Left lung (tissue), 10 donors: Measurements from ENCODE around the gene RSPO4. TPM values are rescaled to one million over a fixed set of nuclear protein-coding genes. Genes with fewer than 3 reads are reported as not detected.

Experiments used
- ATAC-seq: fragments of 200-7000 bp; cut with Tn5 transposase; one replicate; pipeline ENCODE4 v1.9.1; 2020; ENCODE audit warnings: moderate library complexity
- DNase-seq, 4 donors: peaks; one replicate each; pipeline ENCODE4 v3.0.0-alpha.2; 2013 to 2020
- H3K27ac ChIP-seq, 2 donors: fragments of 200-600 bp; sonication (generic) in 1 of 2; one replicate each; pipeline versions ENCODE4 v1.5.0 to v1.8.0; 2020 to 2021
- H3K27me3 ChIP-seq, 2 donors: fragments of 200-600 bp; sonication (generic) in 1 of 2; one replicate each; pipeline versions ENCODE4 v1.5.0 to v1.8.0; 2020 to 2021
- H3K36me3 ChIP-seq, 2 donors: fragments of 200-600 bp; sonication (generic) in 1 of 2; one replicate each; pipeline versions ENCODE4 v1.5.0 to v1.8.0; 2020 to 2021
- H3K4me1 ChIP-seq, 2 donors: fragments of 200-600 bp; one replicate each; pipeline ENCODE4 v1.8.0; 2021
- H3K4me3 ChIP-seq, 2 donors: fragments of 200-600 bp; sonication (generic) in 1 of 2; one replicate each; pipeline versions ENCODE4 v1.5.0 to v1.8.0; 2020 to 2021; ENCODE audit warnings: mild to moderate bottlenecking in 1 of 2
- H3K9me3 ChIP-seq, 2 donors: fragments of 200-600 bp; sonication (generic) in 1 of 2; one replicate each; pipeline versions ENCODE4 v1.5.0 to v1.8.0; 2020 to 2021
- CTCF ChIP-seq, 2 donors: fragments of 200-600 bp; sonication (generic) in 1 of 2; IDR thresholded peaks; one replicate each; pipeline versions ENCODE4 v1.5.0 to v1.8.0; 2021; ENCODE audit warnings: antibody characterized with exemption in 2 of 2
- intact Hi-C, 2 donors: fragments of 100-400 bp; cut with DNase I; formaldehyde crosslinking; loops; one replicate each; pipeline versions ENCODE4 v1.11.2 to v1.14.2; 2022
- polyA plus RNA-seq, 6 donors: library from polyadenylated mRNA; unstranded; fragments of 120-200 nt; gene quantifications; one replicate each; pipeline ENCODE4 v1.2.1, GENCODE V29; 2013; ENCODE audit not compliant: insufficient read length in 6 of 6
- total RNA-seq, 2 donors: library from RNA; stranded (reverse); fragmentation: NEBNext Ultra II Directional; extraction: Animal tissue kit (Norgen Biotek cat#: 25700); gene quantifications; one replicate each; pipeline ENCODE4 v1.2.1, GENCODE V29; 2021
- donor health status: DM: no; HTN: yes; CAD: no.
- donor health status: DM: no; HTN: no; CAD: no.

Gene RSPO4
- total and polyA plus RNA-seq, 8 donors = 2.2 to 6.1 (median 3.4) TPM

DNA sequence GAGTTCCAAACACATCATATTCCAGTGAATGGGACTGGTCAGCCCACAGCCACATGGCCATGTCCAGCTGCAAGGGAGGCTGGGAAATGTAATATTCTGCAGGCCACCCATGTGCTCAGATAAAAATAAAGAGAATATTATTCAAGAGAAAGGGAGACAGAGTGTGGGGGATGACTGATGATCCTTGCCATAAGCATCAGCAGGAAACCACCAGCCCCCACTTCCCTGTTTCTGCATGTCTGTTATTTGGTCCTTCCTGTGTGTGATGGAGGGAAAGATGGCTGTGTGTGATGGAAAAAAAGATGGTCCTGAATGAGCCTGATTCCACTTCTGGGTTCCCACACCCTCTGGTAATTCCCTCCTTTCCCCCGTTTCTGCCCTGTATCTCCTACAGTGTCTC, 13.1 kb upstream of the RSPO4 start:
- no peak for TF ChIP-seq CTCF (IDR thresholded peaks at IDR 0.05)
- Histone ChIP-seq H3K27ac (no peak overlapping the region), H3K36me3 (no peaks in the 10 kb centered on the region), H3K4me3 (no peak overlapping the region), H3K4me1 (no peaks in the 10 kb centered on the region), H3K9me3 (no peaks in the 10 kb centered on the region), H3K27me3 (no peaks in the 10 kb centered on the region)
- ATAC-seq (no peak), DNase-seq (no peak)
- intact Hi-C loops = no loop called here

- no peak overlapping the region for H3K27ac ChIP-seq
- intact Hi-C loops = no loop called here
- no peaks in the 10 kb centered on the region for H3K9me3 ChIP-seq
- DNase-seq = no peak
- H3K4me1 ChIP-seq = no peaks in the 10 kb centered on the region
- no peak for ATAC-seq
- H3K27me3 ChIP-seq = no peaks in the 10 kb centered on the region
- H3K36me3 ChIP-seq = no peaks in the 10 kb centered on the region
- TF ChIP-seq CTCF (IDR thresholded peaks at IDR 0.05) = no peak
- H3K4me3 ChIP-seq = no peak overlapping the region
Observed at GRCh38 chr20:1014471-1014870, 12.4 kb upstream of the RSPO4 start.

DNA sequence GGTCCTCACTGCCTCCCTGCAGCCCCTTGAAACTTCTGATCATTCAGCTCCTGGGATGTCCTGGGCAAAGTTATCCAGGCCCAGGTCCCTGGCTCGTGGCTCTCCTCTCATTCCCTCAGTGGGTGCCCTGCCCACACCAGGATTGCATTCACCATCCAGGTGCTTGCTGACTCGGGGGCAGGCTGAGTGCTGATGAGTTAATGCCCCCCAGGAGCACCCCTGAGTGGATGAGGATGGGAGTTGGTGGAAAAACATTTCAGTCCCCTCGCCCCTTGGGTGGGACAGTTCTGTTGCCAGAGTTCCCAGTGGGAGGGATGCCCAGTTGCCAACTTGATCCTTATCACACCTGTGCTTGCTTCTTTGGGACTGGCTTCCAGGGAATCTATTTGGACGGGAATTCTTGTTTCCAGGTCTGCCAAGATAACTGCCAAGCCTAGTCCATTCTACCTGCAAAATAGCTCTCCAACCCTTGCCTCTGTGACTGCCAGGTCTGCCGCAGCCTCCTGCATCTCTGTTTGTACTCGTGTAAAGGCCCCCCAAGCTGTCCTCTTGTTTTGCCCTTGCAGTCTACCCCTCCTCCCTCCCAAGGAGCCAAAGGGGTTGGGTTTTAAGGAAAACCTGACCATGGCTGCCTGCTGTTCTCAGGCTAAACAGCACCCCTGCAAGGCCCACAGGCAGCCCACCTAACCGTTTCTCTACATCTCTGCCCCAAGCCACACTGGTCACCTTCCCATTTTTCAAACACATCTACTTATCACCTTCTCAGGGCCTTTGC, 11.6 kb upstream of the RSPO4 start:
- TF ChIP-seq CTCF (IDR thresholded peaks at IDR 0.05) = no peak
- intact Hi-C loops = no loop called here
- no peaks in the 10 kb centered on the region for H3K4me1 ChIP-seq
- no peak overlapping the region for H3K27ac ChIP-seq
- DNase-seq = no peak
- H3K4me3 ChIP-seq = no peak overlapping the region
- H3K36me3 ChIP-seq = no peaks in the 10 kb centered on the region
- ATAC-seq = no peak
- no peaks in the 10 kb centered on the region for H3K27me3 ChIP-seq
- no peaks in the 10 kb centered on the region for H3K9me3 ChIP-seq

GRCh38 chr20:1012359-1013168, 10.5 kb upstream of the RSPO4 start:
- intact Hi-C loops = no loop called here

More at GRCh38 chr20:1012359-1013168, 10.5 kb upstream of the RSPO4 start:
- no peak for TF ChIP-seq CTCF (IDR thresholded peaks at IDR 0.05)
- no peak overlapping the region for H3K27ac ChIP-seq
- ATAC-seq (no peak), DNase-seq (no peak)
- no peaks in the 10 kb centered on the region for H3K9me3 ChIP-seq
- H3K4me3 ChIP-seq = no peak overlapping the region
- H3K27me3 ChIP-seq = no peaks in the 10 kb centered on the region
- no peaks in the 10 kb centered on the region for H3K4me1 ChIP-seq
- no peaks in the 10 kb centered on the region for H3K36me3 ChIP-seq
